Retinal pigment epithelial cell (primary cell): ENCODE results near the gene COX5A.

Experiments used
- DNase-seq: peaks from one replicate; pipeline ENCODE4 v3.0.0-alpha.2; 2010; ENCODE audit warnings: low read depth
- H3K4me3 ChIP-seq: 2 replicates; pipeline ENCODE4 v1.5.1; 2011; ENCODE audit warnings: mild to moderate bottlenecking, low read length, control low read depth, moderate library complexity
- CTCF ChIP-seq: conservative IDR thresholded peaks from 2 replicates; pipeline ENCODE4 v1.5.1; 2011; ENCODE audit warnings: low read depth, low read length, control low read depth, inconsistent platforms

Gene COX5A

GRCh38 chr15:74885461-74885860, 52.4 kb downstream of the COX5A start:
- no peak overlapping the region for H3K4me3 ChIP-seq
- DNase-seq = no peak
- TF ChIP-seq CTCF = no peak

GRCh38 chr15:74884428-74885223, 53.2 kb downstream of the COX5A start:
- no peak overlapping the region for H3K4me3 ChIP-seq
- no peak for TF ChIP-seq CTCF
- DNase-seq = no peak

- no peak for TF ChIP-seq CTCF
- H3K4me3 ChIP-seq = no peak overlapping the region
- DNase-seq = no peak
These were observed 55.3 kb downstream of the COX5A start for GRCh38 chr15:74882528-74882927.

- no peak overlapping the region for H3K4me3 ChIP-seq
- DNase-seq = no peak
- TF ChIP-seq CTCF = no peak
These were observed 59.6 kb downstream of the COX5A start for GRCh38 chr15:74878273-74878672.

- no peak for TF ChIP-seq CTCF
- peak overlapping the region; percentile 88 for H3K4me3 ChIP-seq
- no peak for DNase-seq
These were observed 64.0 kb downstream of the COX5A start for GRCh38 chr15:74873756-74874424.

- TF ChIP-seq CTCF = no peak
- H3K4me3 ChIP-seq = peak within 1 kb of the TSS; percentile 88
- peak; percentile 81 for DNase-seq
These were observed 64.7 kb downstream of the COX5A start, which contains the start of gene SCAMP2 for GRCh38 chr15:74873036-74873755. SCAMP2 (minus strand) TSS chr15:74873365; CDS start chr15:74873255, 110 bp downstream.
